Measurements from ENCODE around the gene BSCL2.

DNA sequence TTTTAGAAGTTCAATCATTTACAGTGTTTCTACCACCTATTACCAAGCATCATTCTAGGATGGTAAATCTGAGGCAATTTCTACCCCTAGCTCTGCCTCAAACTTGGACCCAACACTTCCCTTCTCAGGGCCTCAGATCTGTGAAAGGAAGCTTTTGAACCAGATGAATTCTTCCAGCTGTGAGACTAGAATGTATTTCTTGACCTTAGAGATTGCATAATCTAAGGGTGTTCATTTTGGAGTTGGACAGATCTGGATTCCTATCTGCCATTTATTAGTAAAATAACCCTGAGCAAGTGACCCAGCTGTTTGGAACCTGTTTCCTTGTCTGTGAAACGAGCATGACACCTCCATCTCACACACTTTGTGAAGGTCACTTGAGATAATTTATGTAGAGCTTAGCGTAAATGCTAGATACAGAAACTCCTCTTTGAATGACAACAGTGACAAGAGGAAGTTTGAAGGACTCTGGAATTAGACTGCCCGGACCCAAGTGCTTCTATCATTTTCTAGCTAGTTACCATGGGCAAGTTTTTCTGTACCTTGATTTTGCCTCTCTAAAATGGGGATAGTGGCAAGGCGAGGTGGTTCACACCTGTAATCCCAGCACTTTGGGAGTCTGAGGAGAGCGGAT is 50.3 kb downstream of the BSCL2 start:
- no peak for TF ChIP-seq CSDC2 (CRISPR knock-in tag; IDR thresholded peaks at IDR 0.05)
- no peak for TF ChIP-seq PPARA (CRISPR knock-in tag; IDR thresholded peaks at IDR 0.05; ENCODE audit: borderline replicate concordance)
- TF ChIP-seq, protein P1, sequence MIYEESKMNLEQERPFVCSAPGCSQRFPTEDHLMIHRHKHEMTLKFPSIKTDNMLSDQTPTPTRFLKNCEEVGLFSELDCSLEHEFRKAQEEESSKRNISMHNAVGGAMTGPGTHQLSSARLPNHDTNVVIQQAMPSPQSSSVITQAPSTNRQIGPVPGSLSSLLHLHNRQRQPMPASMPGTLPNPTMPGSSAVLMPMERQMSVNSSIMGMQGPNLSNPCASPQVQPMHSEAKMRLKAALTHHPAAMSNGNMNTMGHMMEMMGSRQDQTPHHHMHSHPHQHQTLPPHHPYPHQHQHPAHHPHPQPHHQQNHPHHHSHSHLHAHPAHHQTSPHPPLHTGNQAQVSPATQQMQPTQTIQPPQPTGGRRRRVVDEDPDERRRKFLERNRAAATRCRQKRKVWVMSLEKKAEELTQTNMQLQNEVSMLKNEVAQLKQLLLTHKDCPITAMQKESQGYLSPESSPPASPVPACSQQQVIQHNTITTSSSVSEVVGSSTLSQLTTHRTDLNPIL (CRISPR knock-in tag; IDR thresholded peaks at IDR 0.05; ENCODE audit: low read depth): no peak
- TF ChIP-seq, protein P2, sequence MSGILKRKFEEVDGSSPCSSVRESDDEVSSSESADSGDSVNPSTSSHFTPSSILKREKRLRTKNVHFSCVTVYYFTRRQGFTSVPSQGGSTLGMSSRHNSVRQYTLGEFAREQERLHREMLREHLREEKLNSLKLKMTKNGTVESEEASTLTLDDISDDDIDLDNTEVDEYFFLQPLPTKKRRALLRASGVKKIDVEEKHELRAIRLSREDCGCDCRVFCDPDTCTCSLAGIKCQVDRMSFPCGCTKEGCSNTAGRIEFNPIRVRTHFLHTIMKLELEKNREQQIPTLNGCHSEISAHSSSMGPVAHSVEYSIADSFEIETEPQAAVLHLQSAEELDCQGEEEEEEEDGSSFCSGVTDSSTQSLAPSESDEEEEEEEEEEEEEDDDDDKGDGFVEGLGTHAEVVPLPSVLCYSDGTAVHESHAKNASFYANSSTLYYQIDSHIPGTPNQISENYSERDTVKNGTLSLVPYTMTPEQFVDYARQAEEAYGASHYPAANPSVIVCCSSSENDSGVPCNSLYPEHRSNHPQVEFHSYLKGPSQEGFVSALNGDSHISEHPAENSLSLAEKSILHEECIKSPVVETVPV (CRISPR knock-in tag; IDR thresholded peaks at IDR 0.05): no peak
- no peak for TF ChIP-seq GLIS3 (CRISPR knock-in tag; IDR thresholded peaks at IDR 0.05)
- TF ChIP-seq ARNTL (CRISPR knock-in tag; IDR thresholded peaks at IDR 0.05; ENCODE audit: borderline replicate concordance, low read depth): no peak
- TF ChIP-seq ZC3H10 (CRISPR knock-in tag; IDR thresholded peaks at IDR 0.05): no peak
- TF ChIP-seq TCF4 (CRISPR knock-in tag; IDR thresholded peaks at IDR 0.05; ENCODE audit: borderline replicate concordance): no peak
- TF ChIP-seq RARB (CRISPR knock-in tag; IDR thresholded peaks at IDR 0.05): no peak
- TF ChIP-seq ZFP30 (CRISPR knock-in tag; IDR thresholded peaks at IDR 0.05): no peak
- TF ChIP-seq, protein P3, sequence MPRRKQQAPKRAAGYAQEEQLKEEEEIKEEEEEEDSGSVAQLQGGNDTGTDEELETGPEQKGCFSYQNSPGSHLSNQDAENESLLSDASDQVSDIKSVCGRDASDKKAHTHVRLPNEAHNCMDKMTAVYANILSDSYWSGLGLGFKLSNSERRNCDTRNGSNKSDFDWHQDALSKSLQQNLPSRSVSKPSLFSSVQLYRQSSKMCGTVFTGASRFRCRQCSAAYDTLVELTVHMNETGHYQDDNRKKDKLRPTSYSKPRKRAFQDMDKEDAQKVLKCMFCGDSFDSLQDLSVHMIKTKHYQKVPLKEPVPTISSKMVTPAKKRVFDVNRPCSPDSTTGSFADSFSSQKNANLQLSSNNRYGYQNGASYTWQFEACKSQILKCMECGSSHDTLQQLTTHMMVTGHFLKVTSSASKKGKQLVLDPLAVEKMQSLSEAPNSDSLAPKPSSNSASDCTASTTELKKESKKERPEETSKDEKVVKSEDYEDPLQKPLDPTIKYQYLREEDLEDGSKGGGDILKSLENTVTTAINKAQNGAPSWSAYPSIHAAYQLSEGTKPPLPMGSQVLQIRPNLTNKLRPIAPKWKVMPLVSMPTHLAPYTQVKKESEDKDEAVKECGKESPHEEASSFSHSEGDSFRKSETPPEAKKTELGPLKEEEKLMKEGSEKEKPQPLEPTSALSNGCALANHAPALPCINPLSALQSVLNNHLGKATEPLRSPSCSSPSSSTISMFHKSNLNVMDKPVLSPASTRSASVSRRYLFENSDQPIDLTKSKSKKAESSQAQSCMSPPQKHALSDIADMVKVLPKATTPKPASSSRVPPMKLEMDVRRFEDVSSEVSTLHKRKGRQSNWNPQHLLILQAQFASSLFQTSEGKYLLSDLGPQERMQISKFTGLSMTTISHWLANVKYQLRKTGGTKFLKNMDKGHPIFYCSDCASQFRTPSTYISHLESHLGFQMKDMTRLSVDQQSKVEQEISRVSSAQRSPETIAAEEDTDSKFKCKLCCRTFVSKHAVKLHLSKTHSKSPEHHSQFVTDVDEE (CRISPR knock-in tag; IDR thresholded peaks at IDR 0.05): no peak
- TF ChIP-seq, protein P4, sequence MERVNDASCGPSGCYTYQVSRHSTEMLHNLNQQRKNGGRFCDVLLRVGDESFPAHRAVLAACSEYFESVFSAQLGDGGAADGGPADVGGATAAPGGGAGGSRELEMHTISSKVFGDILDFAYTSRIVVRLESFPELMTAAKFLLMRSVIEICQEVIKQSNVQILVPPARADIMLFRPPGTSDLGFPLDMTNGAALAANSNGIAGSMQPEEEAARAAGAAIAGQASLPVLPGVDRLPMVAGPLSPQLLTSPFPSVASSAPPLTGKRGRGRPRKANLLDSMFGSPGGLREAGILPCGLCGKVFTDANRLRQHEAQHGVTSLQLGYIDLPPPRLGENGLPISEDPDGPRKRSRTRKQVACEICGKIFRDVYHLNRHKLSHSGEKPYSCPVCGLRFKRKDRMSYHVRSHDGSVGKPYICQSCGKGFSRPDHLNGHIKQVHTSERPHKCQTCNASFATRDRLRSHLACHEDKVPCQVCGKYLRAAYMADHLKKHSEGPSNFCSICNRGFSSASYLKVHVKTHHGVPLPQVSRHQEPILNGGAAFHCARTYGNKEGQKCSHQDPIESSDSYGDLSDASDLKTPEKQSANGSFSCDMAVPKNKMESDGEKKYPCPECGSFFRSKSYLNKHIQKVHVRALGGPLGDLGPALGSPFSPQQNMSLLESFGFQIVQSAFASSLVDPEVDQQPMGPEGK (CRISPR knock-in tag; IDR thresholded peaks at IDR 0.05; ENCODE audit: borderline replicate concordance): no peak
- no peak for TF ChIP-seq BACH2 (CRISPR knock-in tag; IDR thresholded peaks at IDR 0.05; ENCODE audit: borderline replicate concordance)
